GM18511 (cell line): ENCODE data around the gene IRGC.

ENCODE experiments used
- ATAC-seq: cut with Tn5 transposase; IDR thresholded peaks from one replicate; pipeline ENCODE4 v1.9.1; 2021; ENCODE audit warnings: mild to moderate bottlenecking, moderate library complexity; ENCODE audit not compliant: unreplicated experiment

The IRGC gene

GRCh38 chr19:43690444-43690843, 25.4 kb upstream of the IRGC start:
- no peak for ATAC-seq

DNA sequence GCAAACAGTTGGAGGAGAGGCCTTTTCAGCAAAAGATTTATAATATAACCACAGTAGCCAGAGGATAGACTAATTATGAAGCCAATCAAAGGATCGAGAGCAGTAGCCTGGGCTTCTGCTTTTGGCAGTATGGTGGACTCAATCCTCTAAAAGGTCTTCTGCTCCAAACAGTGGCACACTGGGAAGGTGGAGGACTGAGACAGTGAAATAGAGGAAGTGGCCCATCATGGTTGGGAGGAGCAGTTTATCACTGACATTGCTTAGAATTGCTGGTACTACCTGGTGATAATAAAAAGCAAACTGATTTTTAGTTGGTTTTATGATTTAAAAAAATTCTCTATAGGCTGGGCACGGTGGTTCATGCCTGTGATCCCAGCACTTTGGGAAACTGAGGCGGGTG, 25.0 kb upstream of the IRGC start:
- no peak for ATAC-seq

DNA sequence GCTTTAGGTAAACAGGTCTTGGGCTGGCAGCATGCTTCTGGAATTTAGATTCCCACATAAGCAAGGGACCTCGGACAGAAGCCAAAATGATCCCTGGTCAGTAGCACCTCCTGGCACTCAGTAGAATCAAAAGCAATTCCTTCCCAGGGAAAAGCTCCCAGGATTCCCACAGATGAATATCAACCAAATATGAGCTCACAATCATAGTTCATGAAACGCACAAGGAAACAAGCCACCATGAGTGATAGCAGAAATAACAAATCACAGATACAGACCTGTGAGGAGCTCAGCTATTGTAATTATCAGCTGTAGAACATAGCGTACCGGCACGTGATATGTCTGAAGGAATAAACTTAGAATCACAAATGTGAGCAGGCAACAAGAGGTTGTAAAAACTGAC, 24.1 kb upstream of the IRGC start:
- no peak for ATAC-seq

DNA sequence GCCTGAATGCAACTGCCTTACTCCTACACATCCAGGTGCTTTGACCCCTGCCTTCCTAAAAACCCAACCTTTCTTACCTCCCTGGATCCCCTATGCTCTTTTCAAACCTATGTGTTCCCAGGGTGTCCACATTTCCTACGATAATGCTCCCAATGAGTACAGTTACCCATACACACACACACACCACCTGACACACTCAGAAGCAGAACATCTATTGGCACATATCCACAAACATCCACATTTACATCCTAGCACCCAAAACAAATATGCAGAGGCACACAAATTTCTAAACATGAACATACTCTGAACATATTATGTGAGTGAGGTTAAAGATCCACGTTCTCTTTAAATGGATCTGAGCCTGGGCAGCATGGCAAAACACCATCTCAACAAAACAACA, 23.5 kb upstream of the IRGC start:
- no peak for ATAC-seq

- no peak for ATAC-seq
Measured at GRCh38 chr19:43692877-43693276, 23.0 kb upstream of the IRGC start.

DNA sequence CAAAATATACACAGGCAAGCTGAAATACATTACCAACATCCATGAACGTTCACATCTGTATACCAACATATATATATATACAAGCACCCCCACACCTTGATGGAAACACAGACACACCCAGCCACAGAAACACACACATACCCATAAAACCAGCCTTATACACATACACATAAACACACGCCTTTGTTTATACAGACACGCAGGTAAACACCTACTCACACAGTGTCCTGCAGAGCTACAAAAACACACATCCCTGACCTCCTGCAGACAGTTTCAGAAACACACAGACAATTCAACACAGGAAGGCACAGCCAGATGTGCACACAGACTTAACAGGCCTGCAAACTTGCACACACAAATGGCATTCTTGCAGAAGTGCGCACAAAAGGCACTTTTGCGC, 21.3 kb upstream of the IRGC start:
- no peak for ATAC-seq

DNA sequence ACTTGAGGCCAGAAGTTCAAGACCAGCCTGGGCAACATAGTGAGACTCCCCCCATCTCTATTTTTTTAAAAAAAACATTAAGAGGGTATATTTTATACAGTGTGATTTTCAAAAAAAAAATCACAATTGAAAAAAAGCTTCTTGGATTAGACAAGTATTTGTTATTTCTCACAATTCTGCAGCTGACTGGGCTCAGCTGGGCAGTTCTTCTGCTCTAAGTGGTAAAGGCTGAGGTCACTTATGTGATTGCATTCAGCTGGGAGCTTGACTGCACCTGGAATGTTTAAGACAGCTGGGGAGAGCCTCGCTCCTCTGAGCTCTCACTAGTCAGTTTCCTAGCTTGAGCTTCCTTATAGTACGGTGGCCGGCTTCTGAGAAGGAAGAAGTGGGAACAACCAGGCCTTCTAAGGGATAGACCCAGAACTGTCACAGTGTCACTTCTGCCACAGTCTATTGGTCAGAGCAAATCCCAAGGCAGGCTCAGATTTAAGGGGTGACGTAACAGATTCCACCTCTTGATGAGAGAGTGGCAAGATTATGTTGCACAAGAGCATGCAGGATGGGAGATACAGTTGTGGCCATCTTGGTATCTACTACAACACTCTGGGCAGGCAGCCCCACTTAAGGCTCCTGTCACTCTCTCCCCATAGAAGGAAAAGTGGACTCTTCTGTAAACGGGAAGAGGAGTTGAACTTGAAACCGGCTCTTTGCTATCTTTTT, 19.7 kb upstream of the IRGC start:
- ATAC-seq, result no peak

DNA sequence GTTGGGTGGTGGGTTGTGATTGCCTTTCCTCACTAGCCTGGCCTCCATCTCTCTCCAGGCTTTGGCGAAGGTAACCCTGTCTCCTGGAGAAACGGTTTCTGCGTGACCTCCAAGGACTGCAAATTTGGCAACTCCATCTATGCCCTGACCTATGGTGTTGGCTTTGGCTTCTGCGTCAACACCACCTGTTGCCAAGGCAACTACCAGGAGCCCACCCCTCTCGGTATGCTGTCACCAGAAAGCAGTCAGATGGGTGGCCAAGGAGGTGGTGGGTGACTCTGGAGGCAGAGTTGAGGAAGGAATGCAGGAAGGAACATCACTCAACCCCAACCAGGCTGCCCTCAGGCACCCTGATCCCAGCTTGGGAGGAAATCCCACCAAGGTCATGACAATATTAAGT, 18.6 kb upstream of the IRGC start:
- ATAC-seq, result no peak

DNA sequence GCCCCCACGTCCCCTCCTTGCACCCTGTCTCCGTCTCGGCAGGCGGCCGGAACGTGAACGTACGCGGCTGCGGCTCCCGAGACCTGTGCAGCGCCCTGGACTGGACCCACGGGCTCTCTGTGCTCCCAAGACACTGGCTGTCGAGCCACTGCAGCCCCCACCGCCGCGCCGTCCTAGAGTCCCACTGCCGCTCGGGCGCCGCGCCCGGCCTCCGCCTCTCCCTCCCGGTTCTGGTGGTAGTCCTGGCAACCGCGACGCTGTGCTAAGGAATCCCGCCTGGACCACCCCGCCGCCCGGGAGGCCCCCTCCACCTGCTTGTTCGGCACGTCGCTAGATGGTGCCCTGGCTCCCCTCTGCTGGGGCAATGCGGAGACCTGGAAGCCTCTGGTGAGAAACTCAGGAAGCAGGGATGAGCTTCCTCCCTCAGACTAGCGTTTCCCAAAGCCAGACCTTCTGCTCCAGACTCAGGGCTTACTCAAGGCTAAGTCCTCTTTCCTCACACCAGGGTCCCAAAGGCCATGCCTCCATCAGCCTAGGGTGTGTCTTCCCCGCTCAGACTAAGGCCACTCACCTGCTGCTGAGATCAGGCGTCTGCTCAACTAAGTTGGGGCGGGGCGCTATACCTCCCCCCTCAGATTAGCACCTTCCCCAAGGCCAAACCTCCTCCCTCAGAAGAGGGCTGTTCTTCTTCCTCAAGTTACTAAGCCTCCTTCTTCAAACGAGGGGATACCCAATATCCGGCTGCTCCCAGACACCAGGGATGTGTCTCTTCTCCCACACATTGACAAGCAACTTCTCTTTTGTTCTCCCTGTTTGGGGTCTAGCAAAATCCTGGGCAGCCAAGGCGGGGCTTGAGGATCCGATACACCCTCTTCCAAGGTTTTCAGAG, 16.1 kb upstream of the IRGC start:
- no peak for ATAC-seq

GRCh38 chr19:43700395-43701000, 15.4 kb upstream of the IRGC start:
- ATAC-seq, result no peak

GRCh38 chr19:43704002-43704705, 11.7 kb upstream of the IRGC start:
- ATAC-seq, result no peak

DNA sequence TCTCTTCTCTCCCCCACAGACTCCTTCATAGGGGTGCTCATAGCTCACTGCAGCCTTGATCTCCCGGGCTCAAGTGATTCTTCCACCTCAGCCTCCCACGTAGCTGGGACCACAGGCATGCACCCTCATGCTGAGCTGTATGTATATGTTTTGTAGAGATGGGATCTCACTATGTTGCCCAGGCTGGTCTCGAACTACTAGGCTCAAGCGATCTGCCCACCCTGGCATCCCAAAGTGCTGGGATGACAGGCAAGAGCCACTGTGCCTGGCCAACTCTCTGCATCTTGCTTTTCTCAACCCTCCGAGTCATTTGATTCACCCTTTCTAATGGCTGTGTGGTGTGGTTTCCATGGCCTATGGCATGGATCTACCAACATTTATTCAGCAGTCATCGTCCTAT, 10.1 kb upstream of the IRGC start:
- ATAC-seq, result no peak

DNA sequence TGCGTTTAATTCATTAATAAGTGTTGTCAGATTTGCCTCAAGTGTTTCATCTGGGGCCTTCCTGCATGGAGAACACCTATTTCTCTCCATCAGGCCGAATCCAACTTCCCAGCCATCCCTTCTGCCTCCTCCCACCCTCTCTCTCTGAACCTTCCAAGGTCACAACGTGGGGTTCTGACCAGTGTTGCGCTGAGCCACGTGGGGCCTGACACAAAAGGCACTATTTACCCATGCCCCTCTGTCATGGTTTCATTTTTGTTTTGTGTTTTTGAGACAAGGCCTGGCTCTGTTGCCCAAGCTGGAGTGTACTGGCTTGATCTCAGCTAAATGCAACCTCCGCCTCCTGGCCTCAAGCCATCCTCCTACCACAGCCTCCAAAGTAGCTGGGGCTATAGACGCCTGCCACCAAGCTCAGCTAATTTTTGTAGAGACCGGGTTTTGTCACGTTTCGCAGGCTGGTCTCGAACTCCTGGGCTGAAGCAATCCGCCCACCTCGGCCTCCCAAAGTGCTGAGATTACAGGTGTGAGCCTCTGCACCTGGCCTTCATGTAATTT, 8.6 kb upstream of the IRGC start:
- no peak for ATAC-seq

GRCh38 chr19:43708716-43709115, 7.2 kb upstream of the IRGC start:
- no peak for ATAC-seq

DNA sequence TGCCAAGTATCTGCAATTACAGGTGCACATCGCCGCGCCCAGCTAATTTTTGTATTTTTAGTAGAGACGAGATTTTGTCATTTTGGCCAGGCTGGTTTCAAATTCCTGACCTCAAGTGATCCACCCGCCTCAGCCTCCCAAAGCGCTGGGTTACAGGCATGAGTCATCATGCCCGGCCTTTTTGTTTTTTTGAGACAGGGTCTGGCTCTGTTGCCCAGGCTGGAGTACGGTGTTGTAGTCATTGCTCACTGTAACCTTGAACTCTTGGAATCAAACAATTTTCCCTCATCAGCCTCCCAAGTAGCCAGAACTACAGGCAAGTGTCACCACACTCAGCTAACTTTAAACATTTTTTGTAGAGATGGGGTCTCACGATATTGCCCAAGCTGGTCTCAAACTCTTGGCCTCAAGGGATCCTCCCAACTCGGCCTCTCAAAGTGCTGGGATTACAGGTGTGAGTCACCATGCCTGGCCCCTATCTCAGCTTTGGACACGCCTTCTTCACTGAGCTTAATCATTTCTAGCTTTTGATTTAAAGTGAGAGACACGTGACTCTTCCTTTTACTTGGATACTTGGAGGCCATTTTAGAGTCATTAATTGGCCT, 4.0 kb upstream of the IRGC start:
- no peak for ATAC-seq

DNA sequence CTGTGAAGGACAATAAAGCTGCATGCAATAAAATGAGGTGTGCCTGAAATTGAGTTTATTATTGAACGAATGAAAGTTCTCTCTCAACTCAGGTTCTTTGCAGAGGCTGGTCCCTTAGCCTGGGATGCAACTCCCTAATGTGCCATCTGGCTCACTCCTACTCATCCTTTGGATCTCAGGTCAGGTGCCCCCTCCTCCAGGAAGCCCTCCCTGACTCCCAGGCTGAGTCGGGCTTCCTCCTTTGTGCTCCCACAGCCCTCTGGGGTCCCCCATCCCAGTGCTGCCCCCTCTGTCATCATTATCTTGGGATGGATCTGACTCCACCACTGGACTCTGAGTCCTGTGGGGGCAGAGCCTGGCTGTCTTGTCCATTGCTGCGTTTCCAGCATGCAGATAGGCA, 2.7 kb upstream of the IRGC start:
- no peak for ATAC-seq

GRCh38 chr19:43718627-43719377, 2.9 kb downstream of the IRGC start:
- ATAC-seq, result no peak

DNA sequence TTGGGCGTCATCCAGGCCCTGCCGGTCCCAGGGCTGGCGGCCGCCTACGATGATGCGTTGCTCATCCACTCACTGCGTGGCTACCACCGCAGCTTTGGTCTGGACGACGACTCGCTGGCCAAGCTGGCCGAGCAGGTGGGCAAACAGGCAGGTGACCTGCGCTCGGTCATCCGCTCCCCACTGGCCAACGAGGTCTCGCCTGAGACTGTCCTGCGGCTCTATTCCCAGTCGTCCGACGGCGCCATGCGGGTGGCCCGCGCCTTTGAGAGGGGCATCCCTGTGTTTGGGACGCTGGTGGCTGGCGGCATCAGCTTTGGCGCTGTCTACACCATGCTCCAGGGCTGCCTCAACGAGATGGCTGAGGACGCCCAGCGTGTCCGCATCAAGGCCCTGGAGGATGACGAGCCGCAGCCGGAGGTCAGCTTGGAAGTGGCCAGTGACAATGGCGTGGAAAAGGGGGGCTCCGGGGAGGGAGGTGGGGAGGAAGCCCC, 3.5 kb downstream of the IRGC start:
- no peak for ATAC-seq

DNA sequence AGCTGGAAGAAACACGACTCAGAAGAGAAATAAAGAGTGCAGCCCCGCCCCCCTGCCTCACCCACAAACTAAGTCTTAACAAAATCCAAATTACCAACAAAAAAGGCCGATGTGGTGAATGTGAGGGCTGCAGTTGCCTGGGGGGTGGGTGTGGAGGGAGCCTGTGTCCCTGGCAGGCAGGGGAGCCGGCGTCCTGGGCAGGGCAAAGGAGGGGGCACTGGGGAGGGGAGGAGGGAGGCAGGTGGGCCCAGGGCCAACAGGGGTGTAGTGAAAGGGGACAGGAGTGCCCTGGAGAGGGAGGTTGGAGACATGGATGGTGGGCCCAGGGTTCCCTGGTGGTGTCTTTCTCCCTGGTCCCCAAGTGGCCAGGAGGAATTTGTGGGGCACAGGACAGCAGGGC, 4.0 kb downstream of the IRGC start:
- no peak for ATAC-seq

DNA sequence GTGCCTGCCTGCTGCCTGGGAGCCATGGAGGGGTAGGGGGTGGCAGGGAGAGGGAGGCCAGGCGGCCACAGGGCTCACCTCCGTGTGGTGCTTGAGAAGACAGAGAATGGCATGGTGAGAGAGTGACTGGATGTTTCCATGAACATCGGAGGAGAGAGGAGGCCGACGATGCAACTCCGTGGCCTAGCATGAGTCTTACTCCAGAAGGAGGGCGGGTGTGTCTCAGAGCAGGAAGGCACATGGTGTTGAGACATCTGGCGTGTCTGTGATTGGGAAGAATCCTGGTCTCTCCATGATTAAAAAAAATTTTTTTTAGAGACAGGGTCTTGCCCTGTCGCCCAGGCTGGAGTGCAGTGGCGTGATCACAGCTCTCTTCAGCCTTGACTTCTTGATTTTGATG, 5.1 kb downstream of the IRGC start:
- no peak for ATAC-seq
